Measurements from ENCODE around the gene SCUBE1. TPM values are rescaled to one million over a fixed set of nuclear protein-coding genes. Genes with fewer than 3 reads are reported as not detected.

The SCUBE1 gene
- total RNA-seq, 1 experiment from 2014 or later = not detected

GRCh38 chr22:43182726-43183125, 160.4 kb downstream of the SCUBE1 start:
- peaks cover 4% of the 10 kb centered on the region for H3K4me1 ChIP-seq (ENCODE audit: control insufficient read depth, insufficient read depth, low read length)
- in situ Hi-C loops (cut with HindIII; ENCODE audit: low pct_unique_long_range_greater_than_20kb, low sequenced_read_pairs) = no loop called here
- CTCF ChIA-PET = no interaction called here
- BruUV-seq (replicated peaks) = no TSS peak
- intact Hi-C loops (cut with micrococcal nuclease; ENCODE audit: unreplicated experiment) = no loop called here
- H3K36me3 ChIP-seq (ENCODE audit: control insufficient read depth, insufficient read depth, low read length) = peaks cover 3% of the 10 kb centered on the region; the same call in 1 of the 2 replicates
- ATAC-seq (no peak), DNase-seq (ENCODE audit: low read depth, low spot score) (no peak)
- POLR2A ChIA-PET = no interaction called here
- no peaks in the 10 kb centered on the region for H3K9me3 ChIP-seq (ENCODE audit: control insufficient read depth, insufficient read depth, low read depth, low read length)
- H3K4me3 ChIP-seq (ENCODE audit: low read depth in 2 of 2, low read length in 2 of 2) = no peak overlapping the region
- TF ChIP-seq POLR2AphosphoS5 (IDR thresholded peaks at IDR 0.05; ENCODE audit: low read depth, low read length) (no peak), REST (IDR thresholded peaks at IDR 0.05; ENCODE audit: insufficient read depth in 1 of 2, low read depth in 2 of 2, low read length in 1 of 2) (no peak), SIN3A (IDR thresholded peaks at IDR 0.05; ENCODE audit: borderline replicate concordance, insufficient read depth, low read depth, low read length) (no peak)
- H3K27me3 ChIP-seq (ENCODE audit: control insufficient read depth, insufficient read depth, low read length) = no peaks in the 10 kb centered on the region
- no peak overlapping the region for H3K27ac ChIP-seq (ENCODE audit: low read length)

DNA sequence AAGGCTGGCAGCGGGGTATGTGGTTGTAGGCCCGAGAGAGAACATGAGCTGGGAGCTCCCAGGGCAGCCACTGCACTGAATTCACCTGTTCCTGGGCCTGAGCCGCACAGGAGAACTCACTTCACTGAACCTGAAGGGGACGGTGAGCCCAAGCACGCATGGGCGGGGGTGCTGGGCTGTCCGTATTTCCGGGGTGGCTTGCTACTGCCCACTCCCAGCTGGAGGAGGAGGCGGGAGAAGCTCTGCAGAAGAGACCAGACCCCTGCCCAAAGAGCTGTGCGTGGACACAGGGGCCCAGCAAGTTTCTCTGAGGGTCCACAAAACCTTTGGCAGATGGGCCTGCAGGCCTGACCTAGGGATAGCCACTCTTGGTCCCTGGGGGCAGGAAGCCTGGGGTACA, 161.1 kb downstream of the SCUBE1 start:
- ChIA-PET CTCF (no interaction called here), POLR2A (no interaction called here)
- Histone ChIP-seq H3K27me3 (ENCODE audit: control insufficient read depth, insufficient read depth, low read length) (no peaks in the 10 kb centered on the region), H3K9me3 (ENCODE audit: control insufficient read depth, insufficient read depth, low read depth, low read length) (no peaks in the 10 kb centered on the region), H3K4me1 (ENCODE audit: control insufficient read depth, insufficient read depth, low read length) (peaks cover 4% of the 10 kb centered on the region), H3K4me3 (ENCODE audit: low read depth in 2 of 2, low read length in 2 of 2) (no peak overlapping the region), H3K36me3 (ENCODE audit: control insufficient read depth, insufficient read depth, low read length) (peaks cover 3% of the 10 kb centered on the region; the same call in 1 of the 2 replicates), H3K27ac (ENCODE audit: low read length) (no peak overlapping the region)
- DNase-seq (ENCODE audit: low read depth, low spot score) (no peak), ATAC-seq (no peak)
- TF ChIP-seq POLR2AphosphoS5 (IDR thresholded peaks at IDR 0.05; ENCODE audit: low read depth, low read length) (no peak), SIN3A (IDR thresholded peaks at IDR 0.05; ENCODE audit: borderline replicate concordance, insufficient read depth, low read depth, low read length) (no peak), TCF7L2 (IDR thresholded peaks at IDR 0.05; ENCODE audit: low read depth, low read length) (no peak), REST (IDR thresholded peaks at IDR 0.05; ENCODE audit: insufficient read depth in 1 of 2, low read depth in 2 of 2, low read length in 1 of 2) (no peak)
- TF ChIP-seq, protein P1, sequence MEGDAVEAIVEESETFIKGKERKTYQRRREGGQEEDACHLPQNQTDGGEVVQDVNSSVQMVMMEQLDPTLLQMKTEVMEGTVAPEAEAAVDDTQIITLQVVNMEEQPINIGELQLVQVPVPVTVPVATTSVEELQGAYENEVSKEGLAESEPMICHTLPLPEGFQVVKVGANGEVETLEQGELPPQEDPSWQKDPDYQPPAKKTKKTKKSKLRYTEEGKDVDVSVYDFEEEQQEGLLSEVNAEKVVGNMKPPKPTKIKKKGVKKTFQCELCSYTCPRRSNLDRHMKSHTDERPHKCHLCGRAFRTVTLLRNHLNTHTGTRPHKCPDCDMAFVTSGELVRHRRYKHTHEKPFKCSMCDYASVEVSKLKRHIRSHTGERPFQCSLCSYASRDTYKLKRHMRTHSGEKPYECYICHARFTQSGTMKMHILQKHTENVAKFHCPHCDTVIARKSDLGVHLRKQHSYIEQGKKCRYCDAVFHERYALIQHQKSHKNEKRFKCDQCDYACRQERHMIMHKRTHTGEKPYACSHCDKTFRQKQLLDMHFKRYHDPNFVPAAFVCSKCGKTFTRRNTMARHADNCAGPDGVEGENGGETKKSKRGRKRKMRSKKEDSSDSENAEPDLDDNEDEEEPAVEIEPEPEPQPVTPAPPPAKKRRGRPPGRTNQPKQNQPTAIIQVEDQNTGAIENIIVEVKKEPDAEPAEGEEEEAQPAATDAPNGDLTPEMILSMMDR (IDR thresholded peaks at IDR 0.05) = no peak
- intact Hi-C loops (cut with micrococcal nuclease; ENCODE audit: unreplicated experiment) (no loop called here), in situ Hi-C loops (cut with HindIII; ENCODE audit: low pct_unique_long_range_greater_than_20kb, low sequenced_read_pairs) (no loop called here)
- no TSS peak for BruUV-seq (replicated peaks)
